HEK293 (cell line): ENCODE results near the gene RPL35A.
A peak's percentile ranks its signal among the peaks of the same experiment; 100 is the strongest.

Experiments
- BCL11B ChIP-seq: fragments of 450-650 bp; formaldehyde crosslinking; IDR thresholded peaks from 2 replicates; pipeline ENCODE4 v1.5.1; 2016; ENCODE audit warnings: low read depth, missing biosample characterization, missing genetic modification characterization
- CTCF ChIP-seq: fragments of 450-650 bp; formaldehyde crosslinking; IDR thresholded peaks from 2 replicates; pipeline ENCODE4 v1.5.1; 2016; ENCODE audit warnings: missing biosample characterization, missing genetic modification characterization
- GLIS2 ChIP-seq: fragments of 450-650 bp; formaldehyde crosslinking; IDR thresholded peaks from 2 replicates; pipeline ENCODE4 v1.5.1; 2016; ENCODE audit warnings: missing biosample characterization, missing genetic modification characterization
- KLF10 ChIP-seq: fragments of 450-650 bp; IDR thresholded peaks from 2 replicates; pipeline ENCODE4 v1.5.1; 2018; ENCODE audit warnings: missing biosample characterization, mild to moderate bottlenecking, missing genetic modification characterization
- PBX3 ChIP-seq: sonication (generic); formaldehyde crosslinking; IDR thresholded peaks from 2 replicates; pipeline ENCODE4 v1.8.1; 2022; ENCODE audit warnings: mild to moderate bottlenecking, moderate library complexity, missing genetic modification reagents
- REST ChIP-seq: fragments of 450-650 bp; formaldehyde crosslinking; IDR thresholded peaks from 2 replicates; pipeline ENCODE4 v1.5.1; 2016; ENCODE audit warnings: missing biosample characterization, missing genetic modification characterization
- SCRT1 ChIP-seq: fragments of 450-650 bp; formaldehyde crosslinking; IDR thresholded peaks from 2 replicates; pipeline ENCODE4 v1.5.1; 2016; ENCODE audit warnings: missing biosample characterization, missing genetic modification characterization, borderline replicate concordance
- SETDB1 ChIP-seq: IDR thresholded peaks from one replicate; pipeline ENCODE4 v1.6.1; 2017; ENCODE audit warnings: mild to moderate bottlenecking, low read length, moderate library complexity, mixed read lengths; ENCODE audit not compliant: insufficient read length
- TCF7L2 ChIP-seq: IDR thresholded peaks from 2 replicates; pipeline ENCODE4 v1.6.1; 2011; ENCODE audit warnings: low read depth, mild to moderate bottlenecking, inconsistent platforms, low read length, moderate library complexity, borderline replicate concordance
- YY1 ChIP-seq: fragments of 450-650 bp; formaldehyde crosslinking; IDR thresholded peaks from 2 replicates; pipeline ENCODE4 v1.5.1; 2018; ENCODE audit warnings: missing biosample characterization, missing genetic modification characterization
- ZBTB20 ChIP-seq: fragments of 450-650 bp; formaldehyde crosslinking; IDR thresholded peaks from 2 replicates; pipeline ENCODE4 v1.5.1; 2016; ENCODE audit warnings: missing biosample characterization, missing genetic modification characterization
- ZBTB21 ChIP-seq: fragments of 450-650 bp; formaldehyde crosslinking; IDR thresholded peaks from 2 replicates; pipeline ENCODE4 v1.5.1; 2017; ENCODE audit warnings: missing biosample characterization, missing genetic modification characterization
- ZBTB8A ChIP-seq: fragments of 450-650 bp; formaldehyde crosslinking; IDR thresholded peaks from 2 replicates; pipeline ENCODE4 v1.5.1; 2016; ENCODE audit warnings: missing biosample characterization, missing genetic modification characterization
- ZFP3 ChIP-seq: fragments of 450-650 bp; formaldehyde crosslinking; IDR thresholded peaks from 2 replicates; pipeline ENCODE4 v1.5.1; 2016; ENCODE audit warnings: low read depth, missing biosample characterization, missing genetic modification characterization
- ZNF132 ChIP-seq: fragments of 450-650 bp; formaldehyde crosslinking; IDR thresholded peaks from 2 replicates; pipeline ENCODE4 v1.5.1; 2017; ENCODE audit warnings: missing biosample characterization, missing genetic modification characterization, borderline replicate concordance
- ZNF16 ChIP-seq: fragments of 450-650 bp; formaldehyde crosslinking; IDR thresholded peaks from 2 replicates; pipeline ENCODE4 v1.5.1; 2016; ENCODE audit warnings: low read depth, missing biosample characterization, missing genetic modification characterization
- ZNF174 ChIP-seq: fragments of 450-650 bp; formaldehyde crosslinking; IDR thresholded peaks from 2 replicates; pipeline ENCODE4 v1.5.0; 2017; ENCODE audit warnings: missing biosample characterization, mild to moderate bottlenecking, missing genetic modification characterization
- ZNF184 ChIP-seq: fragments of 450-650 bp; IDR thresholded peaks from 2 replicates; pipeline ENCODE4 v1.5.1; 2018; ENCODE audit warnings: missing biosample characterization, mild to moderate bottlenecking, missing genetic modification characterization
- ZNF311 ChIP-seq: fragments of 450-650 bp; formaldehyde crosslinking; IDR thresholded peaks from 2 replicates; pipeline ENCODE4 v1.5.1; 2017; ENCODE audit warnings: missing biosample characterization, missing genetic modification characterization, borderline replicate concordance
- ZNF362 ChIP-seq: fragments of 450-650 bp; formaldehyde crosslinking; IDR thresholded peaks from 2 replicates; pipeline ENCODE4 v1.5.1; 2016; ENCODE audit warnings: missing biosample characterization, missing genetic modification characterization
- ZNF366 ChIP-seq: fragments of 450-650 bp; formaldehyde crosslinking; conservative IDR thresholded peaks from 2 replicates; pipeline ENCODE4 v1.5.1; 2016; ENCODE audit warnings: missing biosample characterization, missing genetic modification characterization
- ZNF37A ChIP-seq: fragments of 450-650 bp; IDR thresholded peaks from 2 replicates; pipeline ENCODE4 v1.5.1; 2018; ENCODE audit warnings: missing biosample characterization, missing genetic modification characterization
- ZNF518A ChIP-seq: fragments of 450-650 bp; formaldehyde crosslinking; conservative IDR thresholded peaks from 2 replicates; pipeline ENCODE4 v1.5.1; 2016; ENCODE audit warnings: low read depth, missing biosample characterization, missing genetic modification characterization
- ZNF544 ChIP-seq: fragments of 450-650 bp; formaldehyde crosslinking; IDR thresholded peaks from 2 replicates; pipeline ENCODE4 v1.5.0; 2017; ENCODE audit warnings: missing biosample characterization, missing genetic modification characterization
- ZNF560 ChIP-seq: fragments of 450-650 bp; formaldehyde crosslinking; IDR thresholded peaks from 2 replicates; pipeline ENCODE4 v1.5.1; 2017; ENCODE audit warnings: missing biosample characterization, missing genetic modification characterization, borderline replicate concordance
- ZNF600 ChIP-seq: fragments of 450-650 bp; formaldehyde crosslinking; IDR thresholded peaks from 2 replicates; pipeline ENCODE4 v1.5.1; 2016; ENCODE audit warnings: missing biosample characterization, missing genetic modification characterization
- ZNF610 ChIP-seq: fragments of 450-650 bp; formaldehyde crosslinking; IDR thresholded peaks from 2 replicates; pipeline ENCODE4 v1.5.1; 2016; ENCODE audit warnings: missing biosample characterization, missing genetic modification characterization, borderline replicate concordance

Gene RPL35A

GRCh38 chr3:197949778-197950676 lies at the start of gene RPL35A (continued):
- peak; percentile 70; the same call in 1 of the 2 replicates for TF ChIP-seq ZNF518A (tag by site-specific recombination)
- TF ChIP-seq ZBTB8A = peak; percentile 62
- no peak for TF ChIP-seq SCRT1
- TF ChIP-seq ZBTB21 (tag by site-specific recombination) = peak; percentile 58; the same call in 1 of the 2 replicates
- no peak for TF ChIP-seq ZNF311 (tag by site-specific recombination)
- TF ChIP-seq PBX3 (CRISPR knock-in tag) = no peak
- TF ChIP-seq TCF7L2 = no peak
- peak; percentile 11; the same call in 1 of the 2 replicates for TF ChIP-seq ZNF600 (tag by site-specific recombination)
- no peak for TF ChIP-seq ZNF37A (tag by site-specific recombination)
- no peak; the same call in 1 of the 2 replicates for TF ChIP-seq KLF10
- TF ChIP-seq ZFP3 (tag by site-specific recombination) = no peak
- TF ChIP-seq SETDB1 = no peak
- TF ChIP-seq CTCF (tag by site-specific recombination) = no peak
- TF ChIP-seq REST (tag by site-specific recombination) = no peak; the same call in 1 of the 2 replicates
- no peak for TF ChIP-seq ZNF544 (tag by site-specific recombination)
- TF ChIP-seq ZNF132 (tag by site-specific recombination) = no peak
- no peak for TF ChIP-seq ZNF174
- TF ChIP-seq ZNF184 (tag by site-specific recombination) = no peak
- TF ChIP-seq ZBTB20 (tag by site-specific recombination) = no peak
- no peak for TF ChIP-seq ZNF362 (tag by site-specific recombination)
- TF ChIP-seq ZNF16 (tag by site-specific recombination) = no peak
- TF ChIP-seq BCL11B (tag by site-specific recombination) = no peak
- TF ChIP-seq ZNF560 (tag by site-specific recombination) = no peak
- TF ChIP-seq ZNF366 (tag by site-specific recombination) = peak; percentile 31; the same call in 1 of the 2 replicates
- peak; percentile 90 for TF ChIP-seq YY1 (tag by site-specific recombination)
- TF ChIP-seq ZNF610 (tag by site-specific recombination) = no peak
- TF ChIP-seq GLIS2 (tag by site-specific recombination) = no peak
